ENCODE measurements around the gene STPG4.

The STPG4 gene

DNA sequence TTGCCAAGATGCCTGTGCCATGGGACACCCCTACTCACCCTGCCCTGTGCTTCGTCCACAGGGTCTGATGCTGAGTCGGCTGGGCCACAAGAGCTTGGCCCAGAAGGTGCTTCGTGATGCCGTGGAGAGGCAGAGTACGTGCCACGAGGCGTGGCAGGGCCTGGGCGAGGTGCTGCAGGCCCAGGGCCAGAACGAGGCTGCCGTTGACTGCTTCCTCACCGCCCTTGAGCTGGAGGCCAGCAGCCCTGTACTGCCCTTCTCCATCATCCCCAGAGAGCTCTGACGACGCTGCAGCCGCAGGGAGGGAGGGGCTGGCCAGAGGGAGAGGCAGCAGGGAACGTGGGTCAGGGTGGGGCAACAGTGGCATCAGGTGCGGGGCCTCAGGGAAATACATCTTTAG lies 81.5 kb downstream of the STPG4 start:
- peaks cover 39% of the 10 kb centered on the region for H3K4me1 ChIP-seq (ENCODE audit: low read depth, poor library complexity, severe bottlenecking)
- no peaks in the 10 kb centered on the region for H4K20me1 ChIP-seq (ENCODE audit: insufficient read depth)
- no peak overlapping the region for H3K9ac ChIP-seq
- H3K36me3 ChIP-seq (ENCODE audit: insufficient read depth) = no peaks in the 10 kb centered on the region; the same call in 1 of the 2 replicates
- no peaks in the 10 kb centered on the region for H3K27me3 ChIP-seq (ENCODE audit: insufficient read depth, low read depth)
- no peak overlapping the region for H2AFZ ChIP-seq (ENCODE audit: low read depth)
- H3K79me2 ChIP-seq (ENCODE audit: insufficient read depth, low read depth) = no peaks in the 10 kb centered on the region
- TF ChIP-seq, protein P1, sequence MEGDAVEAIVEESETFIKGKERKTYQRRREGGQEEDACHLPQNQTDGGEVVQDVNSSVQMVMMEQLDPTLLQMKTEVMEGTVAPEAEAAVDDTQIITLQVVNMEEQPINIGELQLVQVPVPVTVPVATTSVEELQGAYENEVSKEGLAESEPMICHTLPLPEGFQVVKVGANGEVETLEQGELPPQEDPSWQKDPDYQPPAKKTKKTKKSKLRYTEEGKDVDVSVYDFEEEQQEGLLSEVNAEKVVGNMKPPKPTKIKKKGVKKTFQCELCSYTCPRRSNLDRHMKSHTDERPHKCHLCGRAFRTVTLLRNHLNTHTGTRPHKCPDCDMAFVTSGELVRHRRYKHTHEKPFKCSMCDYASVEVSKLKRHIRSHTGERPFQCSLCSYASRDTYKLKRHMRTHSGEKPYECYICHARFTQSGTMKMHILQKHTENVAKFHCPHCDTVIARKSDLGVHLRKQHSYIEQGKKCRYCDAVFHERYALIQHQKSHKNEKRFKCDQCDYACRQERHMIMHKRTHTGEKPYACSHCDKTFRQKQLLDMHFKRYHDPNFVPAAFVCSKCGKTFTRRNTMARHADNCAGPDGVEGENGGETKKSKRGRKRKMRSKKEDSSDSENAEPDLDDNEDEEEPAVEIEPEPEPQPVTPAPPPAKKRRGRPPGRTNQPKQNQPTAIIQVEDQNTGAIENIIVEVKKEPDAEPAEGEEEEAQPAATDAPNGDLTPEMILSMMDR (conservative IDR thresholded peaks at IDR 0.05; ENCODE audit: low read depth, low read length) = no peak
- no peak overlapping the region for H3K4me2 ChIP-seq
- no peak overlapping the region for H3K27ac ChIP-seq
- H3K4me3 ChIP-seq (IDR thresholded peaks at IDR 0.05; ENCODE audit: insufficient read depth, low read depth, low read length) = no peak overlapping the region

DNA sequence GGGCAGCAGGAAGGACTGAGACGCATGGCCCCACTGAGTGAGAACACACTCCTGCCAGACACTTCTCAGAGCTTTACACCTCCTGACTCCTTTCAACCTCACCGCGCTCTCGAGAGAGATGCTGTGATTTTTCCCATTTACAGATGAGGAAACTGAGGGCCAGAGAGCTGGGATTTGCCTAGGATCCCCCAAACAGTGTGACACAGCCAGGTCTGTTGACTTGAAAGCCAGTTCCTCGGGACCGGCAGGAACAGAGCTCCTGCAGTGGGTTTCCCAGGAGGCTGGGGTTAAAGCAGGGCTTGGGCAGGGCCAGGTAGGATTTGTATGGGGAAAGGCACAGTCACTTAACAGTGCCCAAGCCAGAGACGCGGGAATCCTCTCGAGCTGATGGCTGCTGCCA lies 81.9 kb downstream of the STPG4 start:
- H3K4me1 ChIP-seq (ENCODE audit: low read depth, poor library complexity, severe bottlenecking) = peaks cover 43% of the 10 kb centered on the region
- H3K4me3 ChIP-seq (IDR thresholded peaks at IDR 0.05; ENCODE audit: insufficient read depth, low read depth, low read length) = no peak overlapping the region
- TF ChIP-seq, protein P1 (conservative IDR thresholded peaks at IDR 0.05; ENCODE audit: low read depth, low read length) = no peak
- no peaks in the 10 kb centered on the region; the same call in 1 of the 2 replicates for H3K36me3 ChIP-seq (ENCODE audit: insufficient read depth)
- no peaks in the 10 kb centered on the region for H4K20me1 ChIP-seq (ENCODE audit: insufficient read depth)
- no peaks in the 10 kb centered on the region for H3K27me3 ChIP-seq (ENCODE audit: insufficient read depth, low read depth)
- no peaks in the 10 kb centered on the region for H3K79me2 ChIP-seq (ENCODE audit: insufficient read depth, low read depth)
- H3K27ac ChIP-seq = no peak overlapping the region
- no peak overlapping the region for H3K9ac ChIP-seq
- no peak overlapping the region for H3K4me2 ChIP-seq
- no peak overlapping the region for H2AFZ ChIP-seq (ENCODE audit: low read depth)

DNA sequence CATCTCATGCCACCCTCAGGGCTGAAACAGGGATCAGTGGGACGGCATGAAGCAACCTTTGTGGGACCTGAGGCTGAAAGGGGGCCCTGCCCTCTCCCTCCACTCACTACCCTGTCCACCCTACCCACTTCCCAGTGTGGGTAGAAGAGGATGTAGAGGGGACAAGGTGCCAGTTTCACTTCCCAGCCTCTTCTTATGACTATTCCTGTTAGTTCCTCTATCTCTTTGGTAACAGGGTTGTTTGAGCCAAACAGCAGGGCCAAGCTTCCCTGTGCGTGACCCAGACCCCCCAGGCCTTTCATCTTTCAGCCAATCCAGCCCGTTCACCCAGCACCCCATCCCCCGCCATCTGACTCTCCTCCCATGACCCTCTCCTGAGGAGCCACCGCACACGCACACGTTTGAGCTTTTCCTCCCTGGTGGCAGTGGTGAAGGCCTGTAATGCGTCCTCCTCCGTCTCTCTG lies 82.3 kb downstream of the STPG4 start:
- Histone ChIP-seq H3K36me3 (ENCODE audit: insufficient read depth) (no peaks in the 10 kb centered on the region; the same call in 1 of the 2 replicates), H4K20me1 (ENCODE audit: insufficient read depth) (no peaks in the 10 kb centered on the region), H3K4me1 (ENCODE audit: low read depth, poor library complexity, severe bottlenecking) (peaks cover 48% of the 10 kb centered on the region), H2AFZ (ENCODE audit: low read depth) (no peak overlapping the region), H3K27me3 (ENCODE audit: insufficient read depth, low read depth) (no peaks in the 10 kb centered on the region), H3K9ac (no peak overlapping the region), H3K79me2 (ENCODE audit: insufficient read depth, low read depth) (no peaks in the 10 kb centered on the region), H3K4me3 (IDR thresholded peaks at IDR 0.05; ENCODE audit: insufficient read depth, low read depth, low read length) (no peak overlapping the region), H3K27ac (no peak overlapping the region), H3K4me2 (no peak overlapping the region)
- TF ChIP-seq, protein P1 (conservative IDR thresholded peaks at IDR 0.05; ENCODE audit: low read depth, low read length) = no peak

DNA sequence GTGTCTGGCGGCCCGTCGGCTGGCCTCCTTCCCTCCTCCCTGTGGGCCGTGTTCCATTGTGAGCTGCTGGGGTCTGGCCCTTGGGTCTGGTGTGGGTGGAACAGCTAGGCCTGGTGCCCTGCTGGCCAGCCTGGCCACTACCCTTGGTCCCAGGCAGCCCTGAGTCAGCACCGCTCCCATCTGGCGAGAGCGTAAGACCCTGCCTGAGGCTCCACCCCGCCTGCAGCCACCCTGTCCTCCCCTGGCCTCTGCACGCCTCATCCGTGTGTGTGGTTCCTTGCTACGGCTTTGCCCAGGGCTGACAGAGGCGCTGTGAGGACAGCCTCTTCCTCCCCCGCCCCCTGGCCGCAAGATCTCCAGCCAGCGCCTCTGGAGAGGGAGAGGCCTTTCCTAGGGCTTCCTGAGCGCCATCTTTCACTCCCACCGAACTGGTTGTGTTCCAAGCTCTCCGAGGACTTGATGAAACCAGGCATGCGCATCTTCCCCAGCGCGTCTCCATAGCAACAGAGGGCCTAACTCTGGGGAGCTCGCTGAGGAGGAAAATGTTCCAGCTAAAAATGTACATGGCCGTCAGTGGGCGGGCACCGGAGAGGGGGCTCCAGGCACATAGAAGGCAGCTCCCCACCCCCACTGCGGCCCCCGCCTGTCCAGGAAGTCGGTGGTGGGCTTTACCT lies 83.0 kb downstream of the STPG4 start:
- H3K9ac ChIP-seq = no peak overlapping the region; the same call in 1 of the 2 replicates
- H3K27ac ChIP-seq = peak overlapping the region; percentile 75
- H4K20me1 ChIP-seq (ENCODE audit: insufficient read depth) = no peaks in the 10 kb centered on the region

More for the DNA sequence above, 83.0 kb downstream of the STPG4 start:
- H3K36me3 ChIP-seq (ENCODE audit: insufficient read depth) = no peaks in the 10 kb centered on the region; the same call in 1 of the 2 replicates
- H2AFZ ChIP-seq (ENCODE audit: low read depth) = no peak overlapping the region
- no peaks in the 10 kb centered on the region for H3K79me2 ChIP-seq (ENCODE audit: insufficient read depth, low read depth)
- H3K4me2 ChIP-seq = peak overlapping the region; percentile 62
- peaks cover 52% of the 10 kb centered on the region for H3K4me1 ChIP-seq (ENCODE audit: low read depth, poor library complexity, severe bottlenecking)
- no peaks in the 10 kb centered on the region for H3K27me3 ChIP-seq (ENCODE audit: insufficient read depth, low read depth)
- TF ChIP-seq, protein P1 (conservative IDR thresholded peaks at IDR 0.05; ENCODE audit: low read depth, low read length) = no peak
- H3K4me3 ChIP-seq (IDR thresholded peaks at IDR 0.05; ENCODE audit: insufficient read depth, low read depth, low read length) = peak overlapping the region; percentile 25

Measured in KMS-11 (cell line).